ENCODE data around the gene TRAPPC2.
"Not testable (repeated sequence)": the region's sequence is repeated elsewhere in the genome, so short reads cannot be mapped to it uniquely, and the experiment has no call there.

TRAPPC2 gene

GRCh38 chrX:13698432-13698831, 36.0 kb downstream of the TRAPPC2 start:
- no peak for DNase-seq (ENCODE audit: low read depth in 2 of 2)

- DNase-seq (ENCODE audit: low read depth in 2 of 2): no peak
These were observed 36.4 kb downstream of the TRAPPC2 start for GRCh38 chrX:13697976-13698375.

- no peak for DNase-seq (ENCODE audit: low read depth in 2 of 2)
These were observed 37.0 kb downstream of the TRAPPC2 start for GRCh38 chrX:13697455-13697854.

GRCh38 chrX:13695601-13696115, 38.8 kb downstream of the TRAPPC2 start:
- DNase-seq (ENCODE audit: low read depth in 2 of 2): no peak

GRCh38 chrX:13694983-13695382, 39.4 kb downstream of the TRAPPC2 start:
- no peak for DNase-seq (ENCODE audit: low read depth in 2 of 2)

GRCh38 chrX:13694359-13694758, 40.1 kb downstream of the TRAPPC2 start:
- DNase-seq (ENCODE audit: low read depth in 2 of 2): no peak

- DNase-seq (ENCODE audit: low read depth in 2 of 2): no peak
These were observed 41.0 kb downstream of the TRAPPC2 start for GRCh38 chrX:13693341-13693961.

GRCh38 chrX:13692771-13693231, 41.6 kb downstream of the TRAPPC2 start:
- no peak for DNase-seq (ENCODE audit: low read depth in 2 of 2)

- no peak for DNase-seq (ENCODE audit: low read depth in 2 of 2)
These were observed 42.5 kb downstream of the TRAPPC2 start for GRCh38 chrX:13691841-13692371.

- DNase-seq (ENCODE audit: low read depth in 2 of 2): no peak
These were observed 43.6 kb downstream of the TRAPPC2 start for GRCh38 chrX:13690836-13691235.

- DNase-seq (ENCODE audit: low read depth in 2 of 2): no peak
These were observed 44.6 kb downstream of the TRAPPC2 start for GRCh38 chrX:13689741-13690211.

- DNase-seq (ENCODE audit: low read depth in 2 of 2): peak; percentile 76 to 78
These were observed 45.3 kb downstream of the TRAPPC2 start, which contains the start of gene RAB9A for GRCh38 chrX:13688958-13689740. Gene RAB9A, plus strand, starts transcription at chrX:13689128. Its CDS starts 19,619 bp downstream, at chrX:13708747.

GRCh38 chrX:13688384-13688957, 45.9 kb downstream of the TRAPPC2 start:
- no peak for DNase-seq (ENCODE audit: low read depth in 2 of 2)

- no peak for DNase-seq (ENCODE audit: low read depth in 2 of 2)
These were observed 47.2 kb downstream of the TRAPPC2 start for GRCh38 chrX:13687203-13687602.

- no peak for DNase-seq (ENCODE audit: low read depth in 2 of 2)
These were observed 49.2 kb downstream of the TRAPPC2 start for GRCh38 chrX:13685126-13685763.

GRCh38 chrX:13684361-13684760, 50.1 kb downstream of the TRAPPC2 start:
- no peak for DNase-seq (ENCODE audit: low read depth in 2 of 2)

GRCh38 chrX:13681595-13681994, 52.8 kb downstream of the TRAPPC2 start:
- DNase-seq (ENCODE audit: low read depth in 2 of 2): no peak

- DNase-seq (ENCODE audit: low read depth in 2 of 2): not testable (repeated sequence)
These were observed 54.7 kb downstream of the TRAPPC2 start for GRCh38 chrX:13679700-13680099.

GRCh38 chrX:13676885-13677284, 57.5 kb downstream of the TRAPPC2 start:
- no peak for DNase-seq (ENCODE audit: low read depth in 2 of 2)

GRCh38 chrX:13673016-13673415, 61.4 kb downstream of the TRAPPC2 start:
- DNase-seq (ENCODE audit: low read depth in 2 of 2): no peak

GRCh38 chrX:13670197-13670596, 64.2 kb downstream of the TRAPPC2 start:
- no peak for DNase-seq (ENCODE audit: low read depth in 2 of 2)

- not testable (repeated sequence) for DNase-seq (ENCODE audit: low read depth in 2 of 2)
These were observed 64.7 kb downstream of the TRAPPC2 start for GRCh38 chrX:13669755-13670154.

Measured in stimulated activated CD4-positive, alpha-beta T cell treated with anti-CD3 and anti-CD28 coated beads, Interleukin-4, amount 100 ng/mL, for 48 hours (primary cell).